Measurements from ENCODE around the gene NID1.

The NID1 gene

GRCh38 chr1:236073307-236073897, 8.5 kb upstream of the NID1 start:
- H3K4me3 ChIP-seq: no peak overlapping the region
- no peak for TF ChIP-seq CTCF (IDR thresholded peaks at IDR 0.05)
- H3K27ac ChIP-seq: no peak overlapping the region
- no peak for DNase-seq (ENCODE audit: low spot score)

GRCh38 chr1:236072001-236072400, 7.1 kb upstream of the NID1 start:
- H3K4me3 ChIP-seq: no peak overlapping the region
- no peak for DNase-seq (ENCODE audit: low spot score)
- no peak for TF ChIP-seq CTCF (IDR thresholded peaks at IDR 0.05)
- no peak overlapping the region for H3K27ac ChIP-seq

GRCh38 chr1:236070753-236071152, 5.9 kb upstream of the NID1 start:
- DNase-seq (ENCODE audit: low spot score): no peak
- Histone ChIP-seq H3K4me3 (no peak overlapping the region), H3K27ac (no peak overlapping the region)
- no peak for TF ChIP-seq CTCF (IDR thresholded peaks at IDR 0.05)

- DNase-seq (ENCODE audit: low spot score): no peak
- TF ChIP-seq CTCF (IDR thresholded peaks at IDR 0.05): no peak
- no peak overlapping the region for H3K4me3 ChIP-seq
- H3K27ac ChIP-seq: no peak overlapping the region
Measured at GRCh38 chr1:236069796-236070195, 4.9 kb upstream of the NID1 start.

- TF ChIP-seq CTCF (IDR thresholded peaks at IDR 0.05): no peak
- peak overlapping the region; percentile 90 to 100 for H3K27ac ChIP-seq
- H3K4me3 ChIP-seq: peak overlapping the region; percentile 53
- no peak for DNase-seq (ENCODE audit: low spot score)
Measured at GRCh38 chr1:236067854-236068454, 3.1 kb upstream of the NID1 start.

- peak; percentile 86 for DNase-seq (ENCODE audit: low spot score)
- TF ChIP-seq CTCF (IDR thresholded peaks at IDR 0.05): no peak
- Histone ChIP-seq H3K27ac (peak overlapping the region; percentile 90 to 100), H3K4me3 (peak overlapping the region; percentile 53)
Measured at GRCh38 chr1:236066828-236067386, 2.0 kb upstream of the NID1 start.

GRCh38 chr1:236066054-236066453, 1.2 kb upstream of the NID1 start:
- Histone ChIP-seq H3K4me3 (peak overlapping the region; percentile 75), H3K27ac (peak overlapping the region; percentile 90 to 100)
- DNase-seq (ENCODE audit: low spot score): no peak
- TF ChIP-seq CTCF (IDR thresholded peaks at IDR 0.05): no peak

All from coronary artery (tissue), 2 donors.